ENCODE measurements around the gene ZNF583. TPM values are rescaled to one million over a fixed set of nuclear protein-coding genes. Genes with fewer than 3 reads are reported as not detected.

ZNF583 gene
- total RNA-seq, 1 donor from 2014 or later = 7.2 TPM

DNA sequence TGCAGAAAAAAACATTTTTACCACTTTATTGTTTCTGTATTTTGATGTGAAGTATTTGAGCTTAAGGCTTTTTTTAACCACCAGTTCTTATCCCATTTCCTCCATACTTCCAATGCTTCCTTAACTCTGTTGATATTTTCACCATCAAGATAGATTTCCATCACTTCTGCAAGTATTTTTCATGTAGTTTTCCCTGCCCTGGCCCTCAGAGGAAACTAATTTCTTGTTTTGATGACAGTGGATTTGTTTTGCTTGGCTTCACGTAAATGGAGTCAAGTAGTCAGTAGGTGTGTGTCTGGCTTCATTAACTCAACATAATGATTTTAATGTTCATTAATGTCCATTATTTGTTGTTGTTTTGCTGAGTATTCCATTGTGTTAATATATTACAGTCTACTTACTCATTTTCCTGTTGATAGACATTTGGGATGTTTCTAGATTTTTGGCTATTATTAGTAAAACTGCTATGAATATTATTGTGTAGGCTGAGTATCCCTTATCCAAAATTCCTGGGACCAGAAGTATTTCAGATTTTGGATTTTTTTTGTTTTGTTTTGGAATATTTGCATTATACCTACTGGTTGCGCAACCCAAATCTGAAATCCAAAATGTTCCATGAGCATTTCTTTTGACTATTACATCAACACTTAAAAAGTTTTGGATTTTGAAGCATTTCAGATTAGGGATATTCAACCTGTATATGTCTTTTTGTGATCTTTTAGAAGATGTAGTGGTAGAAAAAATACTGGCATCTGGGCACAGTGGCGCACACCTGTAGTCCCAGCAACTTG lies 34.1 kb upstream of the ZNF583 start:
- H3K4me3 ChIP-seq = no peak overlapping the region
- peaks cover 22% of the 10 kb centered on the region for H3K36me3 ChIP-seq
- H3K27ac ChIP-seq = no peak overlapping the region
- H3K9me3 ChIP-seq = peaks cover 4% of the 10 kb centered on the region
- DNase-seq (no peak), ATAC-seq (no peak)
- TF ChIP-seq, protein P1, sequence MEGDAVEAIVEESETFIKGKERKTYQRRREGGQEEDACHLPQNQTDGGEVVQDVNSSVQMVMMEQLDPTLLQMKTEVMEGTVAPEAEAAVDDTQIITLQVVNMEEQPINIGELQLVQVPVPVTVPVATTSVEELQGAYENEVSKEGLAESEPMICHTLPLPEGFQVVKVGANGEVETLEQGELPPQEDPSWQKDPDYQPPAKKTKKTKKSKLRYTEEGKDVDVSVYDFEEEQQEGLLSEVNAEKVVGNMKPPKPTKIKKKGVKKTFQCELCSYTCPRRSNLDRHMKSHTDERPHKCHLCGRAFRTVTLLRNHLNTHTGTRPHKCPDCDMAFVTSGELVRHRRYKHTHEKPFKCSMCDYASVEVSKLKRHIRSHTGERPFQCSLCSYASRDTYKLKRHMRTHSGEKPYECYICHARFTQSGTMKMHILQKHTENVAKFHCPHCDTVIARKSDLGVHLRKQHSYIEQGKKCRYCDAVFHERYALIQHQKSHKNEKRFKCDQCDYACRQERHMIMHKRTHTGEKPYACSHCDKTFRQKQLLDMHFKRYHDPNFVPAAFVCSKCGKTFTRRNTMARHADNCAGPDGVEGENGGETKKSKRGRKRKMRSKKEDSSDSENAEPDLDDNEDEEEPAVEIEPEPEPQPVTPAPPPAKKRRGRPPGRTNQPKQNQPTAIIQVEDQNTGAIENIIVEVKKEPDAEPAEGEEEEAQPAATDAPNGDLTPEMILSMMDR (IDR thresholded peaks at IDR 0.05) = no peak
- H3K27me3 ChIP-seq (ENCODE audit: low read depth) = no peaks in the 10 kb centered on the region
- H3K4me1 ChIP-seq = peaks cover 10% of the 10 kb centered on the region
- intact Hi-C loops (cut with DNase I) = no loop called here

- Histone ChIP-seq H3K9me3 (peaks cover 23% of the 10 kb centered on the region), H3K27me3 (ENCODE audit: low read depth) (no peaks in the 10 kb centered on the region), H3K36me3 (peaks cover 38% of the 10 kb centered on the region), H3K4me3 (no peak overlapping the region), H3K27ac (no peak overlapping the region), H3K4me1 (peaks cover 10% of the 10 kb centered on the region)
- TF ChIP-seq, protein P1 (IDR thresholded peaks at IDR 0.05) = no peak
- no peak for ATAC-seq
- intact Hi-C loops (cut with DNase I) = no loop called here
- DNase-seq = no peak
Observed at GRCh38 chr19:56372281-56372680, 31.9 kb upstream of the ZNF583 start.

DNA sequence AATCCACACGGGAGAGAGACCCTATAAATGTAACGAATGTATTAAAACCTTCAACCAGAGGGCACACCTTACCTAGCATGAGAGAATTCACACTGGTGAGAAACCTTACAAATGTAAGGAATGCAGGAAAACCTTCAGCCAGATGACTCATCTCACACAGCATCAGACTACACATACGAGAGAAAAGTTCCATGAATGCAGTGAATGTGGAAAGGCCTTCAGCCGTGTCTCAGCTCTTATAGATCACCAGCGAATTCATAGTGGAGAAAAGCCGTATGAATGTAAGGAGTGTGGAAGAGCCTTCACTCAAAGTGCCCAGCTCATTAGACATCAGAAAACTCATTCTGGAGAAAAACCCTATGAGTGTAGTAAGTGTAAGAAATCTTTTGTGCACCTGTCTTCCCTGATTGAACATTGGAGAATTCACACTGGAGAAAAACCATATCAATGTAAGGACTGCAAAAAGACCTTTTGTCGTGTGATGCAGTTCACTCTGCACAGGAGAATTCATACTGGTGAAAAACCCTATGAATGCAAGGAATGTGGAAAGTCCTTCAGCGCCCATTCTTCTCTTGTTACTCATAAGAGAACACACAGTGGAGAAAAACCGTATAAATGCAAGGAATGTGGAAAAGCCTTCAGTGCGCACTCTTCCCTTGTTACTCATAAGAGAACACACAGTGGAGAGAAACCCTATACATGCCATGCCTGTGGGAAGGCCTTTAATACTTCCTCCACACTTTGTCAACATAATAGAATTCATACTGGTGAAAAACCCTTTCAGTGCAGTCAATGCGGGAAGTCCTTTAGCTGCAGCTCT lies 26.8 kb upstream of the ZNF583 start:
- Histone ChIP-seq H3K36me3 (peaks cover 51% of the 10 kb centered on the region), H3K9me3 (peaks cover 71% of the 10 kb centered on the region), H3K27ac (no peak overlapping the region), H3K4me1 (no peaks in the 10 kb centered on the region), H3K27me3 (ENCODE audit: low read depth) (no peaks in the 10 kb centered on the region), H3K4me3 (no peak overlapping the region)
- TF ChIP-seq, protein P1 (IDR thresholded peaks at IDR 0.05) = no peak
- intact Hi-C loops (cut with DNase I) = no loop called here
- DNase-seq = no peak
- no peak for ATAC-seq

DNA sequence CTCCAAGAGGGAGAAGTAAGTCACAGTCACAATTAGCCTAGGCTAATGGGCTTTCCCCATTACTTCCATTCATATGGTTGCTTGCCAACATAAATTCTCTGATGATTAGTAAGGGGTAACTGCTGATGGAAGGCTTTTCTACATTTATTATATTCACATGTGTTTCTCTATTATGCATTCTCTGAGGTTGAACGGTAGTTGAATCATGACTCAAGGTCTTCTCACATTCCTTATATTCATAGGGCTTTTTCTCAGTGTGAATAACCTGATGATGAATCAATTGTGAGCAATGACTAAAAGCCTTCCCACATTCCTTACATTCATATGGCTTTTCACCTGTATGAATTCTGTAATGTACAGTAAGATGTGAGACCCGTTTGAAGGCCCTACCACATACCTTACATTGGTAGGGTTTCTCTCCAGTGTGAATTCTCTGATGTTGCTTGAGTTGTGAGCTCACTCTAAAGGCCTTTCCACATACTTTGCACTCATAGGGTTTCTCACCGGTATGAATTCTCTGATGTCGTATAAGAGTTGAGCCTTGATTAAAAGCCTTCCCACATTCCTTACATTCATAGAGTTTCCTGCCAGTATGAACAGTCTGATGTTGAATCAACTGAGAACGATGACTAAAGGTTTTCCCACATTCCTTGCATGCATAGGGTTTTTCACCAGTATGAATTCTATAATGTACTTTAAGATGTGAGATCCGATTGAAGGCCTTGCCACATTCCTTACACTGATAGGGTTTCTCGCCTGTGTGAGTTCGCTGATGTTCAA lies 20.1 kb upstream of the ZNF583 start:
- peaks cover 76% of the 10 kb centered on the region for H3K9me3 ChIP-seq
- no peak overlapping the region for H3K4me3 ChIP-seq
- no peaks in the 10 kb centered on the region for H3K4me1 ChIP-seq
- no peak overlapping the region for H3K27ac ChIP-seq
- no peaks in the 10 kb centered on the region for H3K27me3 ChIP-seq (ENCODE audit: low read depth)
- intact Hi-C loops (cut with DNase I) = no loop called here
- no peak for DNase-seq
- H3K36me3 ChIP-seq = peaks cover 13% of the 10 kb centered on the region
- no peak for ATAC-seq
- TF ChIP-seq, protein P1 (IDR thresholded peaks at IDR 0.05) = no peak
